B cell (primary cell): ENCODE data around the gene ATAD5. TPM values are rescaled to one million over a fixed set of nuclear protein-coding genes. Genes with fewer than 3 reads are reported as not detected.
A peak's percentile ranks its signal among the peaks of the same experiment; 100 is the strongest.

Source experiments
- ATAC-seq: fragments of 200-7000 bp; cut with Tn5 transposase; one replicate; pipeline ENCODE4 v1.10.0; 2021; ENCODE audit warnings: low read depth, mild to moderate bottlenecking, moderate number of reproducible peaks, moderate library complexity
- CTCF ChIA-PET: fragments of 350-600 bp; sonication (Branson Sonifier 250); formaldehyde crosslinking; loops from one replicate; lab custom pipeline; 2021; ENCODE audit warnings: antibody characterized with exemption, inconsistent platforms; lab: Charles Lee
- POLR2A ChIA-PET: fragments of 350-600 bp; sonication (Branson Sonifier 250); formaldehyde crosslinking; loops from one replicate; lab custom pipeline; 2021; ENCODE audit warnings: antibody characterized with exemption; lab: Charles Lee
- DNase-seq: peaks from one replicate; pipeline ENCODE4 v3.0.0; 2013
- H2AFZ ChIP-seq: 2 replicates; pipeline ENCODE4 v1.6.1; 2012; ENCODE audit warnings: mild to moderate bottlenecking, low read depth, low read length; ENCODE audit not compliant: insufficient read depth, poor library complexity, severe bottlenecking
- H3K27ac ChIP-seq, 2 donors: 1 replicate in 1 of 2; 2 replicates in 1 of 2; pipeline ENCODE4 v1.5.1; 2012 to 2013; ENCODE audit warnings: low read length in 2 of 2, mild to moderate bottlenecking in 2 of 2, moderate library complexity in 1 of 2
- H3K27me3 ChIP-seq, 4 experiments: fragments of 200-600 bp in 1 of 4; sonication (generic) in 1 of 4; replicated peaks in 1 of 4; 1 replicate in 2 of 4; 2 replicates in 2 of 4; pipeline versions ENCODE4 v1.6.1 to v1.7.0; 2013 to 2016; ENCODE audit warnings: low read length in 3 of 4, mild to moderate bottlenecking in 2 of 4, mixed read lengths in 1 of 4, moderate library complexity in 1 of 4; ENCODE audit not compliant: insufficient read depth in 4 of 4, control insufficient read depth in 3 of 4; ENCODE audit errors: control extremely low read depth in 1 of 4
- H3K36me3 ChIP-seq, 2 experiments: replicated peaks in 1 of 2; 1 replicate in 1 of 2; 2 replicates in 1 of 2; pipeline versions ENCODE4 v1.6.1 to v1.7.1; 2013; ENCODE audit warnings: low read length in 1 of 2; ENCODE audit not compliant: insufficient read depth in 2 of 2, control insufficient read depth in 1 of 2; ENCODE audit errors: control extremely low read depth in 1 of 2, extremely low read depth in 1 of 2
- H3K4me1 ChIP-seq, 2 donors: fragments of 200-600 bp in 1 of 2; sonication (generic) in 1 of 2; 1 replicate in 1 of 2; 2 replicates in 1 of 2; pipeline versions ENCODE4 v1.5.1 to v1.6.1; 2013 to 2017; ENCODE audit warnings: low read length in 2 of 2; ENCODE audit not compliant: control insufficient read depth in 2 of 2, insufficient read depth in 2 of 2
- H3K4me2 ChIP-seq: replicated peaks from 2 replicates; pipeline ENCODE3; 2012; ENCODE audit warnings: mild to moderate bottlenecking, low read depth, low read length; ENCODE audit not compliant: poor library complexity, severe bottlenecking
- H3K4me3 ChIP-seq, 5 experiments: fragments of 200-600 bp in 1 of 5; sonication (generic) in 1 of 5; 1 replicate in 3 of 5; 2 replicates in 2 of 5; pipeline versions ENCODE4 v1.5.1 to v1.7.0; 2011 to 2016; ENCODE audit warnings: low read length in 4 of 5, mild to moderate bottlenecking in 4 of 5, low read depth in 2 of 5, control low read depth in 1 of 5, moderate library complexity in 1 of 5; ENCODE audit not compliant: insufficient read depth in 1 of 5; ENCODE audit errors: control extremely low read depth in 1 of 5, extremely low read depth in 1 of 5
- H3K79me2 ChIP-seq: fragments of 200-600 bp; sonication (generic); one replicate; pipeline ENCODE4 v1.6.0; 2016; ENCODE audit warnings: low read length; ENCODE audit not compliant: control insufficient read depth, insufficient read depth
- H3K9ac ChIP-seq: fragments of 200-600 bp; sonication (generic); 2 replicates; pipeline ENCODE4 v1.6.1; 2017; ENCODE audit warnings: mild to moderate bottlenecking, low read length, moderate library complexity
- H3K9me3 ChIP-seq, 3 donors: one replicate each; pipeline versions ENCODE4 v1.6.1 to v1.7.1; 2013; ENCODE audit warnings: low read length in 2 of 3; ENCODE audit not compliant: control insufficient read depth in 2 of 3, insufficient read depth in 1 of 3; ENCODE audit errors: control extremely low read depth in 1 of 3
- H4K20me1 ChIP-seq: 2 replicates; pipeline ENCODE4 v1.6.0; 2012; ENCODE audit warnings: mild to moderate bottlenecking, low read length; ENCODE audit not compliant: insufficient read depth, control insufficient read depth, poor library complexity, severe bottlenecking
- H3K27ac Mint-ChIP-seq: one replicate; pipeline ENCODE4 v1.8.0; 2021; ENCODE audit warnings: mixed read lengths
- H3K27me3 Mint-ChIP-seq: one replicate; pipeline ENCODE4 v1.8.0; 2021; ENCODE audit warnings: mixed read lengths
- H3K4me1 Mint-ChIP-seq: one replicate; pipeline ENCODE4 v1.8.0; 2021; ENCODE audit warnings: mixed read lengths
- H3K4me3 Mint-ChIP-seq: one replicate; pipeline ENCODE4 v1.8.0; 2021; ENCODE audit warnings: mixed read lengths
- H3K9me3 Mint-ChIP-seq: one replicate; pipeline ENCODE4 v1.8.0; 2022; ENCODE audit warnings: mixed read lengths; ENCODE audit not compliant: insufficient read depth
- CTCF ChIP-seq: fragments of 200-600 bp; IDR thresholded peaks from one replicate; pipeline ENCODE4 v1.8.0; 2022; ENCODE audit warnings: antibody characterized with exemption, mild to moderate bottlenecking
- EZH2 ChIP-seq: IDR thresholded peaks from 2 replicates; pipeline ENCODE4 v1.6.1; 2012; ENCODE audit warnings: borderline replicate concordance, low read depth, mild to moderate bottlenecking, moderate library complexity, low read length; ENCODE audit not compliant: insufficient read depth, poor library complexity, severe bottlenecking
- WGBS: methylation state at CpG from one replicate; pipeline ENCODE4 v1.1.5; 2013; ENCODE audit warnings: missing lambda C conversion rate; ENCODE audit not compliant: insufficient coverage; 5-methylcytosine and 5-hydroxymethylcytosine counted together
- intact Hi-C: fragments of 100-400 bp; cut with micrococcal nuclease; formaldehyde crosslinking; loops from one replicate; pipeline ENCODE4 v1.10.0; 2022
- polyA minus RNA-seq: library from RNA; depleted of rRNA, polyadenylated mRNA; stranded (reverse); fragments of >200 nt; gene quantifications from 2 replicates; pipeline ENCODE4 v1.2.3, GENCODE V29; 2012
- polyA plus RNA-seq: library from polyadenylated mRNA; depleted of rRNA; stranded (reverse); fragments of >200 nt; gene quantifications from 2 replicates; pipeline ENCODE4 v1.2.3, GENCODE V29; 2012
- total RNA-seq, 2 donors: library from RNA; stranded (reverse); fragments of 120-200 nt in 1 of 2; gene quantifications; 1 replicate in 1 of 2; 2 replicates in 1 of 2; pipeline versions ENCODE4 v1.2.3 to v1.2.4, GENCODE V29; 2013 to 2022

The ATAD5 gene
- 7.3 and 7.4 TPM in 2 replicates for total RNA-seq
- 5.2 TPM for total RNA-seq (2013)
- polyA plus RNA-seq = 1.2 and 2.3 TPM in 2 replicates
- 0.77 and 1.5 TPM in 2 replicates for polyA minus RNA-seq

GRCh38 chr17:30831663-30832437 lies at the start of gene ATAD5:
ATAD5 (plus strand) TSS chr17:30831966; CDS start chr17:30832348, 382 bp downstream.
- Histone ChIP-seq H3K4me1 (peaks cover 14% of the 10 kb centered on the region in 2 donors), H3K79me2 (peaks cover 17% of the 10 kb centered on the region), H2AFZ (peak within 1 kb of the TSS; percentile 100), H3K4me3 (peak within 1 kb of the TSS; percentile 73 to 100 (median 78)), H3K27me3 (no peaks in the 10 kb centered on the region), H3K9me3 (no peaks in the 10 kb centered on the region), H3K27ac (peak within 1 kb of the TSS in 1 of 2 donors; percentile 67), H3K9ac (peak within 1 kb of the TSS; percentile 98), H4K20me1 (no peaks in the 10 kb centered on the region), H3K4me2 (peak within 1 kb of the TSS; percentile 99), H3K36me3 (no peaks in the 10 kb centered on the region)
- H3K27me3 Mint-ChIP-seq = no peaks in the 10 kb centered on the region
- H3K9me3 Mint-ChIP-seq = no peaks in the 10 kb centered on the region
- DNase-seq (peak; percentile 91), ATAC-seq (peak; percentile 100)
- intact Hi-C loops = loop anchor here (1.0 to 5.0 kb wide), 3 partner anchors 8 to 475 kb away; partner anchors contain the start of genes CRLF3 and RNF135
- TF ChIP-seq EZH2 = no peak
- TF ChIP-seq CTCF = no peak
- peak within 1 kb of the TSS; percentile 96 for H3K4me3 Mint-ChIP-seq
- CTCF ChIA-PET = interaction anchor here (1.0 to 1.5 kb wide), 5 partner anchors 9 to 355 kb away, joined by 3 to 6 read pairs (median 3); partner anchors contain the start of gene GOSR1
- peaks cover 23% of the 10 kb centered on the region for H3K4me1 Mint-ChIP-seq
- H3K27ac Mint-ChIP-seq = peak within 1 kb of the TSS; percentile 96
- under 1% methylated on average over 59 of the region's 59 CpGs for WGBS
- POLR2A ChIA-PET = interaction anchor here (0.6 to 1.4 kb wide), 3 partner anchors 9 to 27 kb away, joined by 3 to 7 read pairs (median 4); no protein-coding TSS in a partner anchor

GRCh38 chr17:30782206-30782605 lies 49.6 kb upstream of the ATAD5 start:
- H3K4me1 ChIP-seq = peaks cover 0 to 4% of the 10 kb centered on the region in 2 donors
- no peak for ATAC-seq
- ChIA-PET CTCF (no interaction called here), POLR2A (no interaction called here)
- no peak overlapping the region for H3K27ac ChIP-seq
- no peak overlapping the region for H3K9ac ChIP-seq
- H3K4me3 ChIP-seq = no peak overlapping the region
- Mint-ChIP-seq H3K27me3 (no peaks in the 10 kb centered on the region), H3K4me1 (peaks cover 6% of the 10 kb centered on the region), H3K27ac (peak overlapping the region; percentile 37), H3K4me3 (no peak overlapping the region), H3K9me3 (no peaks in the 10 kb centered on the region)
- no CpG with 5 or more reads among the region's 2 CpGs for WGBS
- TF ChIP-seq CTCF (no peak), EZH2 (no peak)
- no peak overlapping the region for H2AFZ ChIP-seq
- no peaks in the 10 kb centered on the region for H4K20me1 ChIP-seq
- H3K79me2 ChIP-seq = no peaks in the 10 kb centered on the region
- no peaks in the 10 kb centered on the region for H3K9me3 ChIP-seq
- DNase-seq = no peak
- intact Hi-C loops = no loop called here
- no peaks in the 10 kb centered on the region for H3K27me3 ChIP-seq
- peaks cover 8 to 52% of the 10 kb centered on the region in 2 experiments for H3K36me3 ChIP-seq
- H3K4me2 ChIP-seq = no peak overlapping the region
